IPS-18c (cell line): Measurements from ENCODE around the gene FMN2.

ENCODE experiments used
- H3K4me3 ChIP-seq: 2 replicates; pipeline ENCODE4 v1.7.0; 2013; ENCODE audit warnings: low read depth, mild to moderate bottlenecking, low read length, moderate library complexity; ENCODE audit not compliant: insufficient read depth
- H3K9me3 ChIP-seq: one replicate; pipeline ENCODE4 v1.6.1; 2013; ENCODE audit warnings: mild to moderate bottlenecking, low read length, moderate library complexity; ENCODE audit not compliant: control insufficient read depth, insufficient read depth

FMN2 gene

DNA sequence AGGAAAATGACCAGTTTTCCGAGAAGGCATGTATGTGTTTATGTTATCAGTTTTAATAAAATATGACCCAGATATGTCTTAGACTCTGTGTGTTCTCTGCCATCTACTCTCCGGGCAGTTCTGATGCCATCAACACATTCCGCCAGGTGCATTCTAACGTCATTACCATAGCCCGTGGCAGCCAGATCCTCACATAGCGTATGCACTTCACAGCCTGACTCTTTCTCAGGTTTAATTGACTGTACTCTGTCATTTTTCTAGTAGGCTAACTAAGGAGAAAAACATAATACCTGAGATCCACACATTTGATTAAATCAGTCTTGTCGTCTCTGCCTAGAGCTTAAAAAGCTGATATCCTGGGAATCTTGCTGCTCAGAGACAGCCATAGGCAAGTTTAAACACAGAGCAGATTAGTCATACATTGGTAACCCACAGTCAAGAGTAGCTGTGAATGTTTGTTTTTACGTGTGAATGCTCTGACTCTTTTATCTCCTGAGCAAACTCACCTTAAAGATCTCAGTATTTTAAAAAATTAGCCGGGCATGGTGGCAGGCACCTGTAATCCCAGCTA is 344.4 kb downstream of the FMN2 start:
- H3K4me3 ChIP-seq = no peak overlapping the region

DNA sequence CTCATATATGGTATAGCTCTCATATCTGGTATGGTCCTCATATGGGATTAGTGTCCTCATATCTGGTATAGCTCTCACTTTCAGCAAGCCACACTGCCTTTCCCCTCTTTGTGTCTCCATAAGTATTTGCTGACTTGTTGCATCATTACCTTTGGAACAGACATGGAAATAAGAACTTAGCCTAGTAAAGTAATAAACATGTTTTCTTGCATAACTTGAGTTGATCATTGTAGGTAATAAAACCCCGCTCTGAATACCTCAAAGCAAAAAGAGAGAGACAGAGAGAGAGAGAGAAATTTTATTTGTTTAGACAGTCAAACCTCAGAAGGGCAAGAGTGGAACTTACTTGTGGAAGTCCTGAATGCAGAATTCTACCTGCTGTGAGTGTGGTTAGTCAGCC is 350.0 kb downstream of the FMN2 start:
- no peak overlapping the region for H3K4me3 ChIP-seq
- no peaks in the 10 kb centered on the region for H3K9me3 ChIP-seq

More for the DNA sequence above, 344.4 kb downstream of the FMN2 start:
- no peaks in the 10 kb centered on the region for H3K9me3 ChIP-seq

DNA sequence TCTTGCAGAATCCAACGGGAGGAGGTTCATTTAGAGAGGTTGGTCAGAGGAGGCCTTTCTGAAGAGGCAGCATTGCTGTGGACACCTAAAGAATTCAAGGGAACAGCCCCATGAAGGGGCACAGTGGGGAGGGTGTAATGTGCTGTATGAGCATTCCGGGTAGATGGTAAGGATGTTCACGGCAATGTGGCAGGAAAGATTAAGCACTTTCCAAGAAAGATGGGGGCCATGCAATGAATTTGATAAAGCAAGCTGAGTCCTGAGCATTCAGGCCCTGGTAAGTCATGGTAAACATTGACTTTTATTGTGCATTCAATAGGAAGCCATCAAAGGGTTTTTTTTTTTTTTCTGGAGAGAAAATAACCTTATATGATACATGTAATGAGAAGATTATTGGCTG is 353.7 kb downstream of the FMN2 start:
- H3K4me3 ChIP-seq = no peak overlapping the region
- H3K9me3 ChIP-seq = no peaks in the 10 kb centered on the region

DNA sequence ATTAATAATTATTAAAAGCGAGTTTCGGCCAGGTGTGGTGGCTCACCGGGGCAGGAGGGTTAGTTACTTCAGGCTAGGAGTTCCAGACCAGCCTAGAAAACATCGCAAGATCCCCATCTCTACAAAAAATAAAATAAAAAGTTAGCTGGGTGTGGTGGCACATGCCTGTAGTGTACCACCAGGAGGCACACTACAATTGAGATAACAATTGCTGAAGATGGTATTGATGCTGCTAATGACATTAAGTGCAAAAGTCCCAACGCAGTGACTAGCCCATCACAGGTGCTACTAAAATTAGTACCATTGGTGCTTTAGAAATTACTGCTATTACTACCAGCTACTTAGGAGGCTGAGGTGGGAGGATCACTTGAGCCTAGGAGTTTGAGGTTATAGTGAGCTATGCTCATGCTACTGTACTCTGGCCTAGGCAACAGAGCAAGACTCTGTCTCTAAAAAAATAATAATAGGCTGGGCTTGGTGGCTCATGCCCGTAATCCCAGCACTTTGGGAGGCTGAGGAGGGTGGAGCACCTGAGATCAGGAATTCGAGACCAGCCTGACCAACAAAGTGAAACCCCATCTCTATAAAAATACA is 363.6 kb downstream of the FMN2 start:
- Histone ChIP-seq H3K9me3 (no peaks in the 10 kb centered on the region), H3K4me3 (no peak overlapping the region)

DNA sequence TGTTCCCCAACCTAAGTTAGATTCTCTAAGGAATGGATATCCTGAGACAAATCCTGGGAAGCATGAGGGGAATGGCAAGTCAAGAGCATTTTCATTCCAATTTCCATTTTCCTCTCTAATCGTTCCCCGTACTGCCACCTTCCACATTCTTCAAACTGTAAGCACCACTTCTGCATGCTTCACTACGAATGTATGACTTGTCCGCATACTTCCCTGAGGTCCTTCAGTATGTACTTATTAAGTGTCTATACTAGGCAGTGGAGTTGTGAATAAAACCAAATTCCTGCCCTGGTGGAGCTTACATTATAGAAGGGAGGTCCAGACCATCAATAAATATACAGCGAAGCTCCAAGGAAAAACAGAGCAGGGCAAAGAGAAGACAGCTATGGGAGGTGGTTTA is 365.5 kb downstream of the FMN2 start:
- no peaks in the 10 kb centered on the region for H3K9me3 ChIP-seq
- H3K4me3 ChIP-seq = no peak overlapping the region

DNA sequence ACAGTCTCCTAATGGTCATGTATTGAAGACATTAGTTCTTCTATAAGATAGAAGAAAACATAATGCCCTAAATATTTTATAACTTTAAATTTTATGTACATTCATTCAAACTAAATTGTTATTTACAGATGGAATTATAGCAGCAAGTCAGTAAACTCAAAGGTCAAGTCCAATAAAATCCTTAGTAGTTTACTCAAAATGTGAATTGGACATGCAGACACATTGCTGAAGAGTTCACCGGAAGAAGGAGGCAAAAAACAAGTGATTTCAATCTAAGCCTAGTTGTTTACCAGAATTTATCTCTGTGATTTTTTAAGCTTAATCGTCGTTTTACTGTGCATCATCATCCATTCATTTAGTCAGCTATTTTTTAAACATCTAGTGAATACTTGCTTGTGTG is 370.6 kb downstream of the FMN2 start:
- no peak overlapping the region for H3K4me3 ChIP-seq
- no peaks in the 10 kb centered on the region for H3K9me3 ChIP-seq

DNA sequence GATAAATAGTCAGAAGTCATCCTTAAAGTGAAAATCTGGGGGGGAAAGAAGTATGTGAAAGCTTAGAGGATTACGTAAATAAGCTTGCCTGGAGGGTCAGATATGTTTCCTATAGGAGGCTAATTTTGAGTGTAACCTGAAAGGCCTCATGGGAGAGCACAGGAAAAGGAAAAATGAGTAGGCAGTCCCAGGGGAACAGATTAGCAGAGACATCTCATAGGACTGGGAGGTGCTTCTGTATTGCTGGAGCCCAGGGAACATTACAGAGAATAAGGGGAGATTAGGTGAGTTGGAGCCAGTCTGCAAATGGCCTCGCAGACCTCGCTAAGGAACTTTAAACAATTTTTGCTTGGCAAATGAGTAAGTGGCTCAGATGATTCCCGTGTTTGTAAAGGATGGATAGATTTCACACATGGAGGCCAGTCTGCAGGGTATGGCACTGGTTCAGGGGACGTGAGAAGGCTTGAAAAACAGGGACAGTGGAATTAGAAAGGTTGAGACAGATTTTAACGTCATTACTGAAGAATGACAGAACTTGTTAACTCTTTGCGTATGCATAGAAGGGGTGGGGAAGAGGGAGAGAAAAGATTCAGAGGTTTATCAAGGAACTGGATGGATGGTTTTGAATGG is 371.2 kb downstream of the FMN2 start:
- H3K4me3 ChIP-seq = no peak overlapping the region
- no peaks in the 10 kb centered on the region for H3K9me3 ChIP-seq

DNA sequence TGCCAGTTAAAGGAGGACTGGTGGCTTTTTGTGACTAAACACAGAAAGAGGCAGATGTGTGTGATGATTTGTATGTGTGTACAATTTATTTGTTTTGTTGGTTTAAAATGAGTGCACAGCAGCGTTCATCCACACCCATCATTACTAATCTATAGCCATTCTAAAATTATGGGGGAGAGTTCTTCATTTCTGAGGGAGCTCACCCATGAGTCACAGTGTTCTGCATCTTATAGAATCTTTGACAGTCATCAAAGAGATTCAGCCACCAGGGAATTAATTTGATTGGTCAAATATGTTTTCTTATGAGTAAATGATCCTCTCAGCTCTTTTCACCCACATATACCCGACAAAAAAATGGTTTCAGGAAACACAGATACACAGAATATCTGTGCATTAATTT is 372.4 kb downstream of the FMN2 start:
- Histone ChIP-seq H3K4me3 (no peak overlapping the region), H3K9me3 (no peaks in the 10 kb centered on the region)

DNA sequence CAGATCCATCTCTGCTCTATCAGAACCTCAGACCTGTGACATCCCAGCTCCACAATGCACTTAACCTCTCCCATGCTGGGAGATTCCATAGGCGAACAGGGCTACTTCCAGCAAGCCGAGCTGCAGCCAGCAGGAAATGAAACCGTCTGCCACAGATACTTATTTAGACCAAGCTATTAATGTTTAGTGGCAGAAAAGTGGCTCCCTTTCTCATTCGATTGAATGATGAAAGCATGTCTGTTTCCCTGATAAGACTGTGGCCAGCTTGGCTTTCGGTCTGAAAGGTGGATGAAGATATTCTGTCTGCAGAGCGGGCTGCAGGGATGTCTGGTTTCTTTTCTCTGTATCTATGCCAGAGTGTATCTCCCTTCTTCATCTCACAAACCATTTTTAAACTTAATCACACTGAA is 373.9 kb downstream of the FMN2 start:
- H3K9me3 ChIP-seq = no peaks in the 10 kb centered on the region
- no peak overlapping the region for H3K4me3 ChIP-seq

DNA sequence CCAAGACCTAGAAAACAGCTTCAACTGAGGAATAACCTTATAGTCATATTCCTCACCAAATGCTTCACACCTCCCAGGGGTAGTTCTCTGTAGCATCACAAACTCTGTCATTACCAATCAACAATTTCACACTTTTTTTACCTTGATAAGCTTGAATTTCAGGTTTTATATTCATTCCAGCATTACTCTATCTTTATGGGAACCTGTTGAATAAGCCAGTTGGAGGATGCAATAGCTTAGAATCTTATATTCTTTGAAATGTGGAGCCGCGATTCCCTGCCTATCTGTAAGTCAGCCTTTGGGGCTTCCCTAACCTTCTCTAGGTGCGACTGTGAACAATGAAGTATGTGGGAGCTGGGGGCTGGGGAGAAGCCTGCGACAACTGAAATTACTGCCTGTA is 374.8 kb downstream of the FMN2 start:
- no peak overlapping the region for H3K4me3 ChIP-seq
- H3K9me3 ChIP-seq = no peaks in the 10 kb centered on the region

DNA sequence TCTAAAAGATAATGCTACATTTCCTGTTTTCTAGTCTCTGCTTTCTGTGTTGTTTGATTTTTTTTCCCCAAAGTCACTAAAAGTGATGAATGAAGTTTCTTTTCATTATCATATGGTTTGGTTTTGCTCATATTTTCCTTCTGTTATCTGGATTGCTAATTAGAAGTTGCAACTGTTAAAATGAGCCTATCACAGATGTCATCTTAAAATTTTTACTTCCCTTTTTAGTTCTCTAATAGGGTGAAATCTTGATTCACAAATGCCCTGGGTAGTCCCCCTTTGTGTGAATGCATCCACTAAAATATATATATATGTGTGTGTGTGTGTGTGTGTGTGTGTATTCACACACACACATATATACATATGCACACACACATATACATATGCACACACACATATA is 376.2 kb downstream of the FMN2 start:
- Histone ChIP-seq H3K4me3 (no peak overlapping the region), H3K9me3 (no peaks in the 10 kb centered on the region)

DNA sequence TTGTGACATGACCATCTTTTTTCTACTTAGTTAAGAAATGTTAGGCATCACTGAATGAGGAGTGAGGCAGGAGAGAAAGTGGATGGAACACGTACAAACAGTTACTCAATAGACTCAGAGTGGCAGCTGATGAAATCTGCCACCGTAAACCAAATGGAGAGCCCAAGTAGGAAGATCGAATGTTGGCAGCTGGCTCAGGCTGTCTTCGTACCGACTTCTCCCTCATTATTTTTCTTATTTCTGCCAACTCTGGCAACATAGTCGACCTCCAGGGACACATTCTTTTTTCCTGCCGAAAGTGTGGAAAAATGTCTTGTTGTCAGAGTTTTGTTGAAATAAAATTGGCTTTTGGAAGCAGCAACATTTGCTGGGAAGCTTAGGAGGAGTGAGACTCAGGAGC is 377.0 kb downstream of the FMN2 start:
- Histone ChIP-seq H3K9me3 (no peaks in the 10 kb centered on the region), H3K4me3 (no peak overlapping the region)

DNA sequence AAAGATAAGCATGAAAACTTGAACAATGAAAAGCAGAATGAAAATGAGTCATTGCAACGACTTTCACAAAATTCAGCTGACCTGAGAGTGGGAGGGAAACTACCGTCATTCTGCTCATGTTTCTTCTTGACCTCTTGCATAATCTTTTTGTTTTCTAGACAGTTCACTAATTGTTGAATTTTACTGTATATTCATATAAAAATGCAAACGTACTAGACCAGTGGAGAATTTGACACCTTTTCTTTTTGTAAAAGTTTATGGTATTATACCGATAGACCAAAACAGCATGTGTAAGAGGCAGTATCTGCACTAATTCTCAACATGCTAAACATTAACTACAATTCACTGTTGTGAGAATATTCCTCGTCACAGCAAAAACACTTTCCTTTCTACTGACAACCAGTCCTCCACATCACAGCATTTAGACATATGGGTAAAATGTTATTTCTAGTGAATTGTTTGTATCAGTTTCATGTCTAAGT is 382.5 kb downstream of the FMN2 start:
- no peaks in the 10 kb centered on the region for H3K9me3 ChIP-seq
- no peak overlapping the region for H3K4me3 ChIP-seq

DNA sequence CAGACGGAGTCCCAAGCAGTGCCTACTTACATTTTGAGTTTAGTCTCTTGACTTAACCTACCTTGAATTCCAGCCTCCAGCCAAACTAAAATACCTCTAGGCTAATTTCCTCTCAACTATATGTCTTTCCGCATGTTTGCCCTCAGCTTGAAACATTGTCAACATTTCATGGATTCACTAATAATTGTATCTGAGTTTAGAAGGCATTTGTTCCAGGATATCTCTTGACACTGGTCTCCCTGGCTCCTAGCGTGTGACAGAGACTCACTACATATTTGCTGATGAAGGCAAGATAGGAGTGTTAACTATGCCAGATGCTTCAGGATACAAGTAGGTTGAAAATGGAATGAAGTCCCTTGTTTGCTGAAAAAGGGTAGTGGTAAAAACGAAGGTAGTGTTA is 384.1 kb downstream of the FMN2 start:
- Histone ChIP-seq H3K9me3 (no peaks in the 10 kb centered on the region), H3K4me3 (no peak overlapping the region)

DNA sequence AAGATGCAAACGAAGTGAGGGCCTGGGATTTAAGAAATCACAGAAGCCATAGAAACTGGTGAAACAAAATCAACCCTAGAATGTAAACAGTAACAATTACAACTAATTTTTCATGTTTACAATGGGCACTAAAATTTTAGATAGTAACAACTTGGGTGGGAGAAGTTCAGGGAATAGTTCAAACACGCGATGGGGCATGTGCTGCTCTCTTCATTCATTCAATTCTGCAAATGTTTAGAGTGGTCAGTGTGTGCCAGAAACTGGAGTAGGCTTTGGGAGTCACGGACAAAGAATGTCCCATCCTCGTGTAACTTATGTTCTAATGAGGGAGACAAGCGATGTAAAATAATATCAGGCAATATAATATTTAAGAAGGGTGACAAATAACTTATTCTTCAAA is 386.9 kb downstream of the FMN2 start:
- Histone ChIP-seq H3K9me3 (no peaks in the 10 kb centered on the region), H3K4me3 (no peak overlapping the region)

DNA sequence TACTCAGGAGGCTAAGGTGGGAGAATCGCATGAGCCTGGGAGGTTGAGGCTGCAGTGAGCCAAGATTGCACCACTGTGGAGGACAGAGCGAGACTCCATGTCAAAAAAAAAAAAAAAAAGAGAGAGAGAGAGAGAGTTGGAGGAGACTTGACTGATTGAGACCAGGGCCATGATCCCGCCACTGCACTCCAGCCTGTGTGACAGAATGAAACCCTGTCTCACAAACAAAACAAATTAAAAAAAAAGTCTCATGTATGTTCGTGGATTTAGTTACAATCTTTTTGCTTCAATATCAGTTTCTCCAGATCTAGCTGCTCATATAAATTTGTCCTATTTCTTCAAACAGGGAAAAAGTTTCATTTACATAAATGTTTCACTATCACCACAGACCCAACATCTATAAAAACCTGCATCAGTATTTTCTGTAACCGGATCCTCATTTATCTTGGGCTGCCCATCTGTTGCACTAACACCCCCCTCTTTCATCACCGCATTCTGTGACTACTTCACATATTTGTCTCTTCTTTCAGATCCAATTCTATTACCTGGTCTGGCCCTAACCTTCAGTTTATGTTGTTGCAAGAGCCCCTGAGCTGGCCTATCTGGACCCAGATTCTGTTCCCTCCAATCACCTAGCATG is 393.2 kb downstream of the FMN2 start:
- no peaks in the 10 kb centered on the region for H3K9me3 ChIP-seq

DNA sequence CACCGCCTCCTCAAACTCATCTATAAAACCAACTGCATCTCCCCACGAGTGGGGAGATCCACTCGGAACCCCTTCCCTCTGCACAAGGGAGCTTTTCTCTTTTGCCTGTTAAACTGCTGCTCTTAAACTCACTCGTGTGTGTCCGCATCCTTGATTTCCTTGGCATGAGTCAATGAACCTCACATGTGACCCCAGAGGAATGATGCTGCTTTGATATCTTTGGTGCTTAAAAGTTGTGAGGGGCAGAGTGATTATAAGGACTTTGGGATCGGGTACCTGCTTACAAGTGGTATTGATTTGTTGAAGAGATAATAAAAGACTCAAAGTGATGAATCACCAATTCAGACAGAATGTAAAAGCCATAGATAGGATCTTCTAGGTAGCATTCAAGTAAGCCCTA is 394.9 kb downstream of the FMN2 start:
- H3K4me3 ChIP-seq = no peak overlapping the region
- H3K9me3 ChIP-seq = no peaks in the 10 kb centered on the region

More for the DNA sequence above, 393.2 kb downstream of the FMN2 start:
- no peak overlapping the region for H3K4me3 ChIP-seq

DNA sequence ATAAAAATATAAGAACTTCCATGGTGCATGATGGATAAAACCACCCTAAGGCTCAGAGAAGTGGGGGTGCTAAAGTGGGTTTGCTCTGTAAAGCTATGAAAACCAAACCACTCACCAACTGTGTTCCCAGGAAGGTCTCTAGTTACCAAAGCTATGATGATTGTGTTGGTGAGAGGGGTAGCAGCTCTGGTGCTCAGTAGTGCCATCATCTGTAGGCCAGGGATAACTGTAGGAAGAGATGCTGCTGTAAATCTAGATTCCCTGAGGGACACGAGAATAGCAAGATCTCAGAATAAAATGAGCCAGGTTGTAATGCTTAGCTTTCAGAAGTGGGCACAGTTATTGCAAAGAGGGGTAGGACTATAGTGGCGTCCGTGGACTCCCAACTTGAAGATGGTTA is 395.8 kb downstream of the FMN2 start:
- Histone ChIP-seq H3K9me3 (no peaks in the 10 kb centered on the region), H3K4me3 (no peak overlapping the region)
